GM21515 (cell line): ENCODE data around the gene KIF26A.
"Not testable (repeated sequence)": the region's sequence is repeated elsewhere in the genome, so short reads cannot be mapped to it uniquely, and the experiment has no call there.

Source experiments
- ATAC-seq: cut with Tn5 transposase; IDR thresholded peaks from one replicate; pipeline ENCODE4 v1.9.1; 2021; ENCODE audit not compliant: unreplicated experiment

Gene KIF26A

DNA sequence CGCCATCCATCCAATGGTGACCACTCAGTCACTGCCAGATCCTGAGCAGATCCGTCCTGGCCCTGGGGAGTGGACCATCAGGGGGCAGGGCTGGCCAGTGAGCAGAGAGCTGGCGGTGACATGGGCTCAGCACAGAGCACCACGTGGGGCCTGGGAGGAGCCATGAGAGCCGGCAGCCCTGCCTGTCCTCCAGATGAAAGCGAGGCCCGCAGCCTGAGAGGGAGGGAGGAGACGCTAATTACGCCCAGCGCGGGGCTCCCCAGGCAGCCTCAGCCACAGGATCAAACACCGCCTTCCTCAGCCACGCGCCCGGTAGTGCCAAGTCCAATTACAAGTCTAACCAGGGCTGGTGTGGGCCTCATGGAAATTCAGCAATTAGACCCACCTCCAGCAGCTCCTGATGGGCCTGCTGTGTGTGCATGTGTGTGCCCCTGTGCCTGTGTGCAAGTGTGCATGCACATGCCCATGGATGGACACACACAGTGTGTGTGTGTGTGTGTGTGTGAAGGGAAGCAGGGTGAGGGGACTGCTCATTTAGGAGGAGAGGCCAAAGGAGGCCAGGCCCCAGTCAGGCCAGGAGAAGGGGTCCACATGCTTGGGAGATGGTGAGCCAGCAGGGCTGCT lies 68.0 kb downstream of the KIF26A start:
- ATAC-seq, result no peak

DNA sequence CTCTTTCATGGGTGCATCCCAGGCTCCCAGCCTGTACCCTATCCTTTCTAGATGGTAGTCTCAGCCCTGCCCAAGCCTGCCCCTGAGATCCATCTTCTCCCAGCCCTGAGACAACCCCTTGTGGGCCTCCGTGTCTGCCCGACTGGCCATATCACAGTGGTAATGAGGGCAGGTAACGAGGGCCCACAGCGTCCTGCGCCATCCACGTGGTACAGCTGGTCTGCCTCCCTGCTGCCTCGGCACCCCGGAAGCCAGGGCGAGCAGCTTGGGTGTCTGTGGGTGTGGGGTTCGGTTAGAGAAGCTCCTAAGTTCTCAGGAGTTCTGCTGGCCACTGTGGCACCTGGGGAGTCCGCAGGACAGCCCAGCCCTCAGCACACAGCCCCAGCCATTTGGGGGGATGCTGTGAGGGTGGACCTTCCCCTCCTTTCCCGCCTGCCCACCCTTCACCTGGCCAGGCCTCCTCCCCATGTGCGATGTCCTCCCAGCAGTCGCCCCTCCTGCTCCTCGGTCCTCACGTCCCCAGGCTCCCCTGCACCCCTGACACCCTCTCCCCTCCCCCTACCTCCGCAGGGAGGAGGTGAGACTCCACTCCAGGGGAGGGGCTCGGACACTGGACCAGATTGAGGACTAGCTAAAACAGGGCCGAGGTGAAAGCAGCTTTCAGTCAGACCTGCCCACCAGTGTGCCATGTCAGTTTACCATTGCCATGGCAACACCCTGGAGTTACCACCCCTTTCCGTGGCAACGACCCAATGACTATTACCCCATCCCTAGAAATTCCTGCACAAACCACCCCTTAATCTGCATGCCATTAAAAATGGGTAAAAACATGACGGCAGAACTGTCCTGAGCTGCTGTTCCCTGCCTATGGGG lies 69.0 kb downstream of the KIF26A start:
- ATAC-seq, result no peak

DNA sequence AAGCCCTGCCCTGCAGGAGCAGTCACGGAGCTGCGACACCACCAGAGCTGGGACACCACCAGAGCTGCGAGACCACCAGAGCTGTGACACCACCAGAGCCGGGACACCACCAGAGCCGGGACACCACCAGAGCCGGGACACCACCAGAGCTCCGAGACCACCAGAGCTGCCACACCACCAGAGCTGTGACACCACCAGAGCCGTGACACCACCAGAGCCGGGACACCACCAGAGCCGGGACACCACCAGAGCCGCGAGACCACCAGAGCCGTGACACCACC lies 69.6 kb downstream of the KIF26A start:
- not testable (repeated sequence) for ATAC-seq

DNA sequence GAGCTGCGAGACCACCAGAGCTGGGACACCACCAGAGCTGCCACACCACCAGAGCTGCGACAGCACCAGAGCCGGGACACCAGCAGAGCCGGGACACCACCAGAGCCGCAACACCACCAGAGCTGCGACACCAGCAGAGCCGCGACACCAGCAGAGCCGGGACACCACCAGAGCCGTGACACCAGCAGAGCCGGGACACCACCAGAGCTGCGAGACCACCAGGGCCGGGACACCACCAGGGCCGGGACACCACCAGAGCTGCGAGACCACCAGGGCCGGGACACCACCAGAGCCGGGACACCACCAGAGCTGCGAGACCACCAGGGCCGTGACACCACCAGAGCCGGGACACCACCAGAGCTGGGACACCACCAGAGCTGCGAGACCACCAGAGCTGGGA lies 69.9 kb downstream of the KIF26A start:
- not testable (repeated sequence) for ATAC-seq

DNA sequence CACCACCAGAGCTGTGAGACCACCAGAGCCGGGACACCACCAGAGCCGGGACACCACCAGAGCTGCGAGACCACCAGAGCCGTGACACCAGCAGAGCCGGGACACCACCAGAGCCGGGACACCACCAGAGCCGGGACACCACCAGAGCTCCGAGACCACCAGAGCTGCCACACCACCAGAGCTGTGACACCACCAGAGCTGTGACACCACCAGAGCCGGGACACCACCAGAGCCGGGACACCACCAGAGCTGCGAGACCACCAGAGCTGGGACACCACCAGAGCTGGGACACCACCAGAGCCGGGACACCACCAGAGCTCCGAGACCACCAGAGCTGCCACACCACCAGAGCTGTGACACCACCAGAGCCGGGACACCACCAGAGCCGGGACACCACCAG lies 70.7 kb downstream of the KIF26A start:
- ATAC-seq, result not testable (repeated sequence)

DNA sequence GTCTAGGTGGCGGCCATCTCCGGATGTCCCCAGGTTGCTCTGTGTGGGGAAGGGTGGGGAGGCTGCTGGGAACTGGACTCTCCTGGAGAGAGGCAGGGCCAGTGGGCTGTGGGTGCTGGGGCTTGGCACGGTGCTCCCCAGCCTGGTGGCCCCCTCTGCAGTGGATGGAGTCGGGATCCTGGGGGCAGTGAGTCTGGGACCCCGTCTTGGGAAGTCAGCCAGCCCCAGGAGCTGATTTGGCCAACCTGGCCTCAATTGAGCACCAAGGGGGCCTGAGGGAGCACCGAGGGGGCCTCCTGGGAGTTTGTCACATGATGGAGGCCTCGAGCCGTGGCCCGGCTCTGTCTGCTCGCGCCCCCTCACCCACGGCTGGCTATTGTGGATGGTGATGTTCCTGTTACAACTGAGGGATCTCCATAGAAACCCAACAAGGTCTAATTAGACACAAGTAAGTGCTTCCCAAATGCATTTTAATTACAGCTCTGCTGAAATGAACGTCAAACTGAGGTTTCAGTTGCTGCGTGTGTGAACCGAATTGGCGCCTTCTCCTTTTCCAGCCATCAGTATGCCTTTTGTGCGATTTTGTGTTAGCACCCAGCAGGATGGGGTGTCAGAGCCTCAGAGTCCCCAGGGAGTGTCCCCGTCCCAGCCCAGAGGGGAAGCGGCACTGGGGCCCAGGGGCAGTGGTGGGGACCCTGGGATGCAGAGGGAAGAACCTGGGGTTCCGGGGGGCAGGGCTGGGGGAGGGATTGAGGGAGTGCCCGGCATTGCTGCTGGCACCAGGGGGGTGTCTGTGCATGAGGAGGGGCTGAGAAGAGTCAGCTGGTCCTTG lies 71.8 kb downstream of the KIF26A start:
- no peak for ATAC-seq

DNA sequence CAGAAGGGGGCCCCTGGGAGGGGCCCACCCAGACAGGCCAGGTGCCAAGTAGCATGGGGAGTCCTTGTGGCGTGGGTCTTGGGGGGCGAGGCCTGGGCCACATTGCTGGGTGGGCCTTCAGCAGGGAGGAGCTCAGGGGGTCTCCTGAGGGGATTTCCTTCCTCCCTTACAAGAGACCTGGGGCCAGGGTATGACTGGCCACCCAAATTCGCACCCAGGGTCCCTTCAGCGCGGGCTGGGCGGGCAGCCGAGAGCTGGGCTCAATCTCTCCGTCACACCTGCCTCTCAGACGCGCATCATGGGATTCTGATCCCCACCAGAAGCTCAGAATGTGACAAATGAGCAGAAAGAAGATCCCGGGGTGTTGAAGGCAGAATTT lies 72.4 kb downstream of the KIF26A start:
- ATAC-seq, result no peak

DNA sequence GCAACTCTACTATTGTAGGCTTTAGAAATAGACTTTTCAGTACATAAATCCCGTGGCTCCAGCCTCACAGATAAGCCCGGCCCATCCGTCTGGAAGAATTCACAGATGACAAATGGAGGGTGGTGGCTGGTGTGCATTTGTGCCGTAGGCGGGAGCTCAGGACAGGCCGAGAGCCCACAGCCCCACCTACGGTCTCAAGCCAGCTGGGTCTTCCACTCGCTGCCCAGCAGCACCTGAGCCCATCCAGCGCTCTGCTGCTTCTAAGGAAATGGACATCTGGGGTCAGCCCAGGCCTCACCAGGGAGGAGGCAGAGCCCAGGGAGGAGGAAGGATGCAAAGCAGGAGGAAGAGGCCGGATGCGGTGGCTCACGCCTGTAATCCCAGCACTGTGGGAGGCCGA lies 72.8 kb downstream of the KIF26A start:
- ATAC-seq, result no peak

DNA sequence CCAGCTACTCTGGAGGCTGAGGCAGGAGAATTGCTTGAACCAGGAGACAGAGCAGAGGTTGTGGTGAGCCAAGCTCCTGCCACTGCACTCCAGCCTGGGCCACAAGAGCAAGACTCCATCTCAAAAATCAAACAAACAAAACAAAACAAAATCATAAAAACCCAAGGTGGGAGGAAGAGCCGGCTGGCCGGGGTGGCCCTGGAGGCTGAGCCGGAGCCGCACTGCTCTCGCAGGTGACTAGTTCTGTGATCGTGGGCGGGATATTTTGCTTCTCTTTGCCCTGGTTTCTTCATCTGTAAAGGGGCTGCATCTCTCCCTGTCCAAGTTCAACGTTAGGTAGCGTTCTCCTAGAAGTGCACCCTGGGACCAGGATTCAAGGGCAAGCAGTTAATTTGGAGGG lies 73.4 kb downstream of the KIF26A start:
- no peak for ATAC-seq

DNA sequence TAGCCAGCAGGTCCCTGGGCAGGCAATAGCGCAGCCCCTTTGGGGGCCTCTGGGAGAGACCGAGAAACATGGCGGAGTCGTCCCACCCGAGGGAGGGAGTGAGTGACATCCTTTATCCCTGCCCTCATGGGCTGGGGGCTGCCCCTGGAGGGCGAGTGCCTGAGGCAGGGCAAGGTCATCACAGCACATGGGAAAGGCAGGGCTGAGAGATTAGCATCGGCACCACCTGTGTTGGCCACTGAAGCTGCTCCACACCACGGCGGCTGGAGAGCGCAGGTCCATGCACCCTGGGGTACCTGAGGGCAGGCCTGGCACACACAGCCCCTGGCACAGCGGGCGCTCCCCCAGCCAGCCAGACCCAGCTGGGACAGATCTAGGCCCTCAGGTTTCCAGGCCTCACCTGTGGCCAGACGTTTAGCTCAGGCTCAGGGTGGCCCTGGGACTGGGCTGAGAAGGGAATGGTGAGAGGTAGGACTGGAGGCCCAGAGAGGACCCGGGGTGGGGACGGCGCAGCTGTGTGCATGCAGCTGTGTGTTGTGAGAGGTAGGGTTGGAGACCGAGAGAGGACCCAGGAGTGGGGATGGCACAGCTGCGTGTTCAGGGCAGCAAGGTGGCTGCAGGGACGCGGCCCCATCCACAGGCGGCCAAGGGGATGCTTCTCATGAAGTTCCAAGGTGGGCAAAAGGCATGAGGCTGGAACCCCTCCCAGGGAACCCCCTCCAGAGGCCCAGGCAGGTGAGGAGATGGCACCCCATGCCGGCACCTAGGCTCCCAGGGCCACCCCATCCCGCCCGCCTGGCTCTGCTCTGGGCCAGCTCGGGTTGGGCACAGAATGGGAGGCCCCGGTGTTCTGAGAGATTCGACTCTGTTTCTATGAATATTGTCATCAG lies 74.1 kb downstream of the KIF26A start:
- ATAC-seq, result no peak

DNA sequence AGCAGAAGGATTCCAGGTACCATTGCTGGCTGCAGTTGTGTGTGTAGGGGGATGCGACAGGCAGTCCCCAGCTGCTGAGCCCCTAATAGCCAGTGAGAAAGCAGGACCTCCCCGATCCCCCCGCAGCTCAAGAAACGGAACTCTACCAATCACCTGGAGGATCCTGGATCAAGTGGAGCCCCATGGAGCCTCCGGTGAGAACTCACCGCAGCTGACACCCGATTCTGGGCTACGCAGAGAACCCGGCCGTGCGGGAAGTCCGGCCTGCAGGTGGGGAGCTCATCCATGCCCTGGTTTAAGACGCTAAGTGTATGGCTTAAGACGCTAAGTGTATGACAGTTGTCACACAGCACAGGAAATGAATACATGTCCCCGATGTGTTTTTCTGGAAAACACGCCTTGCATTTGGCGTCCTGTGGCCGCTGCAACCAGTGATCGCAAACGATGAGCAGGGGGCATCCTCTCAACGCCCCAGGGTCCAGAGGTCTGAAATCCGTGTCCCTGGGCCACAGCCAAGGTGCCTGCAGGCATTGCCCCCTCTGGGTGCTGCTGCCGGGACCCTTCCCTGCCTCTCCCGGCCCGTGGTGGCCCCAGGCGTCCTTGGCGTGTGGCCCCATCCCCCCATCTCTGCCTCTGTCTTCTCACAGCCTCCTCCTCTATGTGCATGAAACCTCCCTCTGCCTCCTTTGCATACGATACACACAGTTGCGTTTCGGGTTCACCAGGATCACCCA lies 75.1 kb downstream of the KIF26A start:
- no peak for ATAC-seq

DNA sequence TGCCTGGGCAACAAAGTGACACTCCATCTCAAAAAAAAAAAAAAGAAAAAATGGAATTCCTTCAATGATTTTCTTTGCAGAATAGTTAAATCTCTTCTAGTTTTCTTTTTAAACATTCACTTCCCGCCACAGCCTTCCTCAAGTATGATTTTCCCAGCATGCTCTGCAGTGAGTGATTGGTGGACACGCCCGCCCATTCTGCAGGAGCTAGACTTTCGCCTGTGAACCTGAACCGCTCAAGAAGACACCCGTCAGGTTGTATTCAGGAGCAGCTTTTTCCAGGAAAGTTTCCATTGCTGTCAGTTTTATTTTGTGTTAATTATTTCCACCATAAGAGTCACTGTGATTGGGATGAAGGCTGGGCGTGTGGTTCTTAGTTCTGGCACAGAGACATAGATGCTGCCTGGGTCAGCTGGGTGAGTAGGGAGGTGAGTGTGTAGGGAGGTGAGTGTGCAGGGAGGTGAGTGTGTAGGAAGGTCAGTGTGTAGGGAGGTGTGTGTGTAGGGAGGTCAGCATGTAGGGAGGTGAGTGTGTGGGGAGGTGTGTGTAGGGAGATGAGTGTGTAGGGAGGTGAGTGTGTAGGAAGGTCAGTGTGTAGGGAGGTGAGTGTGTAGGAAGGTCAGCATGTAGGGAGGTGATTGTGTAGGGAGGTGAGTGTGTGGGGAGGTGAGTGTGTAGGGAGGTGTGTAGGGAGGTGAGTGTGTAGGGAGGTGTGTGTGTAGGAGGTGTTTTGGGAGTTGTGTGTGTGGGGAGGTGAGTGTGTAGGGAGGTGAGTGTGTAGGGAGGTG lies 76.2 kb downstream of the KIF26A start:
- ATAC-seq, result no peak

DNA sequence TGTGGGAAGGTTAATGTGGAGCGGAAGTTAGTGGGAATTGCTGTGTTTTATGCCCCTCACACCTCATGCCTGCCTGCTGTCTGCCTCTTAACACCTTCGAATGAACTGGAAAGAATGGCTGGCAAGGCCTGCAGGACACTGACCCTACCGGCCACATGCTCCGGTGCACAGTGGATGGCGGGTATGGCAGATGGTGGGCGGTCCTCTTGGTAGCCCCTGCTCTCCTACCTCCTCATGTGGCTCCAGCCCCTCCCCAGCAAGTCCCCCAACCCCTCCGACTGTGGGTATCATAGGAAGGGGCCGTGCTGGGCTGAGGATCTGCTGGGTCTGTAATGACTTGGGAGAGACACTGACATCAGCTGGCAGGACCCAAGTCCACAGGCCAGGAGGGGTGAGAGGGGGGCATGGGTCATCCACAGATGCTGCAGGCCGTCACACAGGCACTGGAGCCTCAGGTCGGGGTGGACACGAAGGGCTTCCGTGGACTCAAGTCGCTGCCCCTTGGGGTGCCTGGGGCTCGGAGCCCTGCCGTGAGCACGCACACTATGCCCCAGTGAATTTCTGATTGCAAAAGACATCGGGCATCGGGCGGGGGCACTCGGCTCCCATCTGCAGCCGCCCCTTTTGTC lies 77.4 kb downstream of the KIF26A start:
- no peak for ATAC-seq

DNA sequence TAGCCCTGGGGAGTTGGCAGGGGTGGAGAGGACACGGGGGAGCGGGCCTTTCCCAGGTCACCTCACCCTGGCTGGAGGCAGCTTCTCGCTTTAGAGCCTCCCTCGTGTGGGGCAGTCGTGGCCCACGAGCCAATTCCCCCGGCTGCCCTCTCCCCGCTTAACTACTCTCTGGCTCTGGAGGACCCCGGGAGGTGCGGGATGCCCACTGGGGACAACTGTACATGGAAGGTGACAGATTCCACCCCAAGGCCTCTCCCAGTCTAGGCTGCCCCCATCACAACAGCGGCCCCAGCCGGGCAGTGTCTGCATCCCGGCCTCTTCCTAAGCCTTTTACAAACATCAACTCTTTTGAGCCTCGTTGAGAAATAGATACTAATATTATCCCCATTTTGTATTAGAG lies 78.1 kb downstream of the KIF26A start:
- no peak for ATAC-seq

DNA sequence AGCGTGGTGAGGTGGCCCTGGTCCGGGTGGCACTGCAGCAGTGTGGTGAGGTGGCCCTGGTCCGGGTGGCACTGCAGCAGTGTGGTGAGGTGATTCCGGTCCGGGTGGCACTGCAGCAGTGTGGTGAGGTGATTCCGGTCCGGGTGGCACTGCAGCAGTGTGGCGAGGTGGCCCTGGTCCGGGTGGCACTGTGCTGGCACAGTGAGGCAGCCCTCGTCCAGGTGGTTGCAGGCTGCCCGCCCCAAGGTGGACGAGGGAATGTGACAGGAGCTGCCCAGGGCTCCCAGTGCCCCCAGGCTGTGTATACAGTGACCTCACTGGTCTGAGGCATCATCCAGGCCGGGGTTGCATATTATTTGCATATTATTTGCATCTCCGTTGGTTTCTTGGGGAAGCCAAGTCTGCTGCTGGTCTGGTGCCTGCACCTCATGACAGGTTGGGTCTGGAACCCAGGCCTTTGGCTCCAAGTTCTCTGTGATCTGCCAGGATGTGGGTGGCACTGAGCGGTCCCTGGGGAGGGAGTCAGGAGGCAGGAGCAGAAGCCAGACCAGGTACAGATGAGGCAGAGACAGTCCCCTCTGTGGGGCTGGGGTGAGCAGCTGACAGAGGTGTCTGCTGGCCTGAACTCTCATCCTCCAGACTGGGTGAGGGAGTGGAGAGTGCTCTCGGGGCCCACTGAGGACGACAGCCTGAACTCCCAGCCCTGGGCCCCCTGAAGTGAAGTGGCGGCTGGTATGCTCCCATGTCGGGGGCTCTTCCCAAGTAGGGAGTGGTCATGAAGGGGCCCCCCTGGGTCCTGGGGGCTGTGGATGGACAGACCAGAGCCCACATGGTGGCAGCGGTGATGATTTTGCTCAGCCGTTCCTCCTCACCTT lies 79.3 kb downstream of the KIF26A start:
- ATAC-seq, result no peak

DNA sequence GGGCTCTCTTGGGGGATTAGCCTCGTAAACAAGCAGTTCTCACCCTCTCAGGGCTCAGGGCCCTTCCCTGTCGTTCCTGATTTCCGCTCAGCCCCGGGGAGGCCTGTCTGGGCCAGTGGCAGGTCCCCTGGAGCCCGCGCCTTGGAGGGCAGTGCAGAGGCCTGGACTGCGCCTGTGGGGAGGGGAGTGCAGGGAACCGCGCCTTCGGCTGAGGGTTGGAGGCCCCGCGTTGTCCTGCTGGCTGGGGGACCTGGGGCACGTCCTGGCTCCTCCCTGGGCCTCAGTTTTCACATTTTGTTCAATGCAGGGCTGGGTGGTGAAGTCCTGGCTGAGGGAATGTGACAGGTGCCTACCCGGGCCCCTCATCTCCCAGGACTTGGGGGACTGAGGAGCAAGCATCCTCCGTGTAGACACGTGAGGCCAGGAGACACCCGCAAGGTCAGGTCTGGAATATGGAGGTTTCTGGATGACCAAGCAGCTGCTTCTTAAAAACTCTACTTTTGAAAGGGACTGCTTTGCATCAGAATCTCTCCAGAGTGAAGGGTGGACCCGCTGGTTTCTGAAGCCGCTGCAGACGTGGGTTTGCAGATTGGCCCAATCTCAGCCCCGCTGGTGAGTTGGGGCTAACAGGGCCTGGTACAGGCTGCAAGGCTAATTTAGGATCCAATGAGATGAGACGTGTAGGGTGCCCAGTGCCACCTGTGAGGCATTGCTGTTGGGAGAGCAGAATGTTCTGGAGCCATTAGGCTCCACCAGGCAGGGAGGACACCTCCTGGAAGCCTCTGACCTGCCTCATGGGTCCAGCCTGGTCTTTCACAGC lies 80.2 kb downstream of the KIF26A start:
- ATAC-seq, result no peak

DNA sequence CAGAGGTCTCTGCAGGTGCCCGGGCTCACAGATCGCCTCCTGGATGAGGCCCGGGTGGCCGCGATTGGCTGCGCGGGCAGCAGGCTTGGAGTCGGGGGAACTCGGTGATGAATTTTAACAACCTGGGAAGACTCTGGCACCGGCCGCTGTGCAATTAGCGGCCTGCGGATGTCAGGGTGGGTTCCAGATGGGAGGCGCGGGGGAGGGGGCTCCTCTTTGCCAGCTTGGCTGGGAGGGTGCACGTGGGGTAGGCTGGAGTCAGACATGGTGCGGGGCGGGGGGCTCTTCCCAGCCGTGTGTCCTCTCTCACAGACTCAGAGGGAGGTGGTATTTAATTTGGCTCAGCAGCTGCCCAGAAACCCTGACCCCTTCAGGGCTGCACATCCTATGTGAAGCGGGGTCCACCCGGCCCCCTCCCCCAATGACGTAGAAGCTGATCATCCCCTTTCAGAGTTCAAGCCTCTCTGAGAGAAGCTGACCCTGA lies 81.4 kb downstream of the KIF26A start:
- no peak for ATAC-seq
